IgD-negative memory B cell (primary cell): ENCODE results near the gene NT5M. TPM values are rescaled to one million over a fixed set of nuclear protein-coding genes. Genes with fewer than 3 reads are reported as not detected.

ENCODE experiments used
- H3K27ac Mint-ChIP-seq, 3 donors: one replicate each; pipeline ENCODE4 v1.8.0; 2020 to 2022; ENCODE audit warnings: mild to moderate bottlenecking in 3 of 3, mixed read lengths in 3 of 3, moderate library complexity in 1 of 3
- H3K27me3 Mint-ChIP-seq: one replicate; pipeline ENCODE4 v1.8.0; 2021; ENCODE audit warnings: mixed read lengths
- H3K36me3 Mint-ChIP-seq: one replicate; pipeline ENCODE4 v1.8.0; 2020; ENCODE audit warnings: mild to moderate bottlenecking, mixed read lengths
- H3K4me1 Mint-ChIP-seq, 3 donors: one replicate each; pipeline ENCODE4 v1.8.0; 2020 to 2022; ENCODE audit warnings: mixed read lengths in 3 of 3, mild to moderate bottlenecking in 1 of 3
- H3K4me3 Mint-ChIP-seq, 4 donors: one replicate each; pipeline ENCODE4 v1.8.0; 2020 to 2022; ENCODE audit warnings: mild to moderate bottlenecking in 4 of 4, mixed read lengths in 4 of 4, moderate library complexity in 3 of 4
- H3K9me3 Mint-ChIP-seq, 3 donors: one replicate each; pipeline ENCODE4 v1.8.0; 2020 to 2021; ENCODE audit warnings: mixed read lengths in 3 of 3, mild to moderate bottlenecking in 1 of 3
- polyA plus RNA-seq: library from polyadenylated mRNA; unstranded; fragments of 300-500 nt; fragmentation: Illumina TruSeq; gene quantifications from one replicate; pipeline ENCODE4 v1.2.3, GENCODE V29; 2021

Gene NT5M
- polyA plus RNA-seq, 1 donor from 2014 or later, result 2.4 TPM

- peaks cover 0 to 9% (median 7%) of the 10 kb centered on the region in 3 donors for H3K4me1 Mint-ChIP-seq
Measured at GRCh38 chr17:17391668-17392370, 88.6 kb downstream of the NT5M start.

GRCh38 chr17:17393976-17394375 is 90.8 kb downstream of the NT5M start:
- H3K4me3 Mint-ChIP-seq, result no peak overlapping the region
- H3K9me3 Mint-ChIP-seq, result peaks cover 0 to 4% (median 2%) of the 10 kb centered on the region in 3 donors
- H3K4me1 Mint-ChIP-seq, result peaks cover 0 to 12% (median 11%) of the 10 kb centered on the region in 3 donors
- H3K27ac Mint-ChIP-seq, result peak overlapping the region in 1 of 3 donors; percentile 84
- H3K27me3 Mint-ChIP-seq, result peaks cover 4% of the 10 kb centered on the region
- no peaks in the 10 kb centered on the region for H3K36me3 Mint-ChIP-seq

More at GRCh38 chr17:17391668-17392370, 88.6 kb downstream of the NT5M start:
- H3K9me3 Mint-ChIP-seq, result peaks cover 0 to 4% (median 2%) of the 10 kb centered on the region in 3 donors
- peaks cover 4% of the 10 kb centered on the region for H3K27me3 Mint-ChIP-seq
- H3K36me3 Mint-ChIP-seq, result no peaks in the 10 kb centered on the region
- peak overlapping the region in 2 of 3 donors; percentile 75 to 80 for H3K27ac Mint-ChIP-seq
- peak overlapping the region; percentile 10 to 80 (median 70) for H3K4me3 Mint-ChIP-seq

GRCh38 chr17:17394494-17394893 is 91.3 kb downstream of the NT5M start:
- Mint-ChIP-seq H3K4me3 (no peak overlapping the region), H3K27ac (peak overlapping the region in 1 of 3 donors; percentile 84), H3K4me1 (peaks cover under 1 to 12% (median 11%) of the 10 kb centered on the region in 3 donors), H3K9me3 (peaks cover 0 to 4% (median 2%) of the 10 kb centered on the region in 3 donors), H3K27me3 (peaks cover 4% of the 10 kb centered on the region), H3K36me3 (no peaks in the 10 kb centered on the region)

- Mint-ChIP-seq H3K4me1 (peaks cover 2 to 11% (median 10%) of the 10 kb centered on the region in 3 donors), H3K36me3 (no peaks in the 10 kb centered on the region), H3K4me3 (no peak overlapping the region), H3K27me3 (peaks cover 4% of the 10 kb centered on the region), H3K27ac (no peak overlapping the region), H3K9me3 (peaks cover 0 to 4% (median 0%) of the 10 kb centered on the region in 3 donors)
Measured at GRCh38 chr17:17395246-17395802, 92.2 kb downstream of the NT5M start.

- H3K27ac Mint-ChIP-seq, result no peak overlapping the region
- H3K9me3 Mint-ChIP-seq, result peaks cover 0 to 4% (median 0%) of the 10 kb centered on the region in 3 donors
- peaks cover 2 to 11% (median 10%) of the 10 kb centered on the region in 3 donors for H3K4me1 Mint-ChIP-seq
- peaks cover 4% of the 10 kb centered on the region for H3K27me3 Mint-ChIP-seq
- H3K36me3 Mint-ChIP-seq, result no peaks in the 10 kb centered on the region
- no peak overlapping the region for H3K4me3 Mint-ChIP-seq
Measured at GRCh38 chr17:17395885-17396284, 92.7 kb downstream of the NT5M start.

Other genes with a start within 250 kb of the NT5M start
- 5.8 TPM for gene PLD6, start 97.0 kb upstream of the NT5M start, polyA plus RNA-seq
- gene FLCN, start 66.2 kb upstream of the NT5M start, polyA plus RNA-seq, result 2.4 TPM
- gene COPS3, start 22.1 kb upstream of the NT5M start, polyA plus RNA-seq, result 87.0 TPM
- 18.1 TPM for gene MED9, start 173.6 kb downstream of the NT5M start, polyA plus RNA-seq
- gene RASD1, start 193.0 kb downstream of the NT5M start, polyA plus RNA-seq, result 0.73 TPM